GM18909 (cell line): Measurements from ENCODE around the gene CAB39.
"Not testable (repeated sequence)": the region's sequence is repeated elsewhere in the genome, so short reads cannot be mapped to it uniquely, and the experiment has no call there.

Experiments used
- ATAC-seq: cut with Tn5 transposase; IDR thresholded peaks from one replicate; pipeline ENCODE4 v1.9.1; 2021; ENCODE audit warnings: mild to moderate bottlenecking; ENCODE audit not compliant: unreplicated experiment, poor library complexity

The CAB39 gene

GRCh38 chr2:230682546-230682945 is 30.1 kb upstream of the CAB39 start:
- ATAC-seq, result no peak

- ATAC-seq, result no peak
Observed at GRCh38 chr2:230684270-230685168, 28.1 kb upstream of the CAB39 start.

GRCh38 chr2:230685178-230685577 is 27.5 kb upstream of the CAB39 start:
- ATAC-seq, result no peak

- no peak for ATAC-seq
Observed at GRCh38 chr2:230687498-230687897, 25.1 kb upstream of the CAB39 start.

GRCh38 chr2:230688490-230688889 is 24.2 kb upstream of the CAB39 start:
- ATAC-seq, result no peak

DNA sequence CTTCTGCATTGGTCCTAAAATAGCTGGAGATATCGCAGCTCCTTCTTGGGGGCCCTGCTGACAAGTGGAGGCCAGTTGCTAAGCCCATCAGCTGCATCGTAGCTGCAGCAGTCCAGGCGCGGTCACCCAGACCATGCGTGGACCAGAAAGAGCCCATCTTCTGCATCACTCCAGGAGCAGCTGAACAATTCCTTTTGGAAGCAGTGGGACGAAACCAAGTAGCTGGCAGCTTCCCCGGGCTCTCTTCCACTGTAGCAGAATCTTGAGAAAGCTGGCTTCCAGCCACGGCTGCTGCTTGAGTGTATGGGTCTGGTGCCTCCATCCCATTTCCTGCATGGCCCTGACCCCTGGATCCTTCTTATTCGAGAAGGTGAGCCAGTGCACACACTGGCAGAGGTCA is 22.2 kb upstream of the CAB39 start:
- ATAC-seq, result no peak

- no peak for ATAC-seq
Observed at GRCh38 chr2:230691005-230691647, 21.5 kb upstream of the CAB39 start.

- no peak for ATAC-seq
Observed at GRCh38 chr2:230692760-230693159, 19.9 kb upstream of the CAB39 start.

- ATAC-seq, result no peak
Observed at GRCh38 chr2:230693411-230693810, 19.2 kb upstream of the CAB39 start.

GRCh38 chr2:230694241-230694640 is 18.4 kb upstream of the CAB39 start:
- peak; percentile 68 for ATAC-seq

GRCh38 chr2:230695551-230695950 is 17.1 kb upstream of the CAB39 start:
- no peak for ATAC-seq

- ATAC-seq, result no peak
Observed at GRCh38 chr2:230696670-230697069, 16.0 kb upstream of the CAB39 start.

DNA sequence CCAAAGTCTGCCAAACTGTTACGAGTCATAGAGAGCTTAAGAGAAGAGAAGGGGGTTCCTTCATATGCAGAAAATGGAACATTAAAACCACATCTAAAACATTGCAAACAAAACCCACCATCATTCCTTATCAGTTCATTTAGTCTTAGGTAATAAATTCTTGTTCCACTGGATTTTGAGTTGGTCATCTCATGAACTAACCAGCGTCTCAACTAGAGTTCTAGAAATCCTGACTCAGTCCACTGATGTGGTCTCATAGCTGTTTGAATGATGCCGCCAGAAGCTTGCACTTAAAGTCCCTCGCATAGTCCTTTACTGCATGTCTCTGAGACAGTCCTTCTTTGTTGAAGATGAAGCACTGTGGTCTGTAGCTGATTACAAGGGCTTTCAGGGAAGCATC is 15.0 kb upstream of the CAB39 start:
- no peak for ATAC-seq

DNA sequence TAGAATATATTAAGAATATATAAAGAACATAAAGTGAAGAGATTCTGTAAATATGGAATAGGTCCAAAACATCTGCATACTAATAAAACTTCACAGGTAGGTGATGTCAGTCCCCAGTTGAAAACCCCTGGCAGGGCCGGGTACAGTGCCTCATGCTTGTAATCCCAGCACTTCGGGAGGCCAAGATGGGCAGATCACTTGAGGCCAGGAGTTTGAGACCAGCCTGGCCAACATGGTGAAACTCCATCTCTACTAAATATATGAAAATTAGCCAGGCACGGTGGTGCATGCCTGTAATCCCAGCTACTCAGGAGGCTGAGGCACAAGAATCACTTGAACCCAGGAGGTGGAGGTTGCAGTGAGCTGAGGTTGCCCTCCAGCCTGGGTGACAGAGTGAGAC is 13.9 kb upstream of the CAB39 start:
- ATAC-seq, result not testable (repeated sequence)

GRCh38 chr2:230700447-230700846 is 12.2 kb upstream of the CAB39 start:
- no peak for ATAC-seq

DNA sequence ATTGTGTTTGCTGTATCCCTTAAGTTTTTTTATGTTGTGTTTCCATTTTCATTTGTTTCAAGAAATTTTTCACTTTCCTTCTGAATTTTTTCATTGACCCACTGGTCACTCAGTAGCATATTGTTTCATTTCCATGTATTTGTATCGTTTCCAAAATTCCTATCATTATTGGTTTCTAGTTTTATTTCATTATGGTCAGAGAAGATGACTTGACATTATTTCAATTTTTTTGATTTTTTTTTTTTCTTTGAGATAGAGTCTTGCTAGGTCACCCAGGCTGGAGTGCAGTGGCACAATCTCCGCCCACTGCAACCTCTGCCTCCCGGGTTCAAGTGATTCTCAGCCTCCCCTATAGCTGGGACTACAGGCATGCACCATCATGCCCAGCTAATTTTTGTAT is 11.3 kb upstream of the CAB39 start:
- ATAC-seq, result no peak

- not testable (repeated sequence) for ATAC-seq
Observed at GRCh38 chr2:230702457-230702856, 10.2 kb upstream of the CAB39 start.

- no peak for ATAC-seq
Observed at GRCh38 chr2:230703514-230703913, 9.1 kb upstream of the CAB39 start.

- ATAC-seq, result no peak
Observed at GRCh38 chr2:230706053-230706521, 6.6 kb upstream of the CAB39 start.

DNA sequence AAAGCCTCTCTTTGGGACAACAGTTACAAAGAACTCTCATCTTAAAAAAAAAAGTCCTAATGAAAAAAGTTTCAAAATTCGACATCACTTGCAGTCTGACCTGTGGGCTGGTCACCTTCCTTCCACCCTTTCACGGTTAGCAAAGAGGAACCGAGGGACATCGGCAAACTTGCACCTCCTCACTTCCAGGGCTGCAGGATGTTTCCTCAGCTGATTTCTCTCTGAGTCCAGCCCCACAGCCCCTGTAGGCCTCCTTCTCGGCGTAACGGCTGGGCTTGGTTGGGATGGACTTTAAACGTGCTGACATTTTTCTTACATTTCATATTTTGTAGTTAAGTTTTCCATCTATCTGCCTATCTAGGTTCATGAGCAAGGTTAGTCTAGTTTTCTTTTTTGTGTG is 5.7 kb upstream of the CAB39 start:
- ATAC-seq, result no peak

GRCh38 chr2:230708204-230708603 is 4.4 kb upstream of the CAB39 start:
- ATAC-seq, result no peak

DNA sequence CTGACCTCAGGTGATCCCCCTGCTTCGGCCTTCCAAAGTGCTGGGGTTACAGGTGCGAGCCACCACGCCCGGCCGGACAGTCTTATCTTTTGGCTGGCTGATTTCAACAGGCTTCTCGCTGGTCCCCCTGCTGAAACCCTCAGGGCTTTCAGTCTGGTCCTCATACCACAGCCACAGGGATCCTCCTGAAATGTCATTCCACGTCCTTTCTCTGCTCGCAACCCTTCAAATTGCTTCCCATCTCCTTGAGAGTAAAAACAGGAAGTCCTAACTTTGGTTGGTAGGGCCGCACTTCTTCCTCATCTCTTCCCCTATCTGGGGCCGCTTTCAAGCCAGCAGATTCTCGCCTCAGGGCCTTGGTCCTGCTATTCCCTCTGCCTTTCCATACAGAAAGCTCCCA is 1.4 kb upstream of the CAB39 start:
- ATAC-seq, result no peak
